GM12891 (cell line): ENCODE results near the gene PDS5B.

ENCODE experiments used
- POLR2A ChIP-seq: IDR thresholded peaks from 2 replicates; pipeline ENCODE4 v1.6.1; 2011; ENCODE audit warnings: low read depth, low read length, control low read depth
- POLR2AphosphoS5 ChIP-seq: IDR thresholded peaks from 2 replicates; pipeline ENCODE4 v1.6.1; 2011; ENCODE audit warnings: low read depth, low read length, control low read depth
- TAF1 ChIP-seq: IDR thresholded peaks from 2 replicates; pipeline ENCODE4 v1.6.1; 2011; ENCODE audit warnings: low read depth, low read length, control low read depth

- TF ChIP-seq POLR2A = no peak
- TF ChIP-seq POLR2AphosphoS5 = no peak
- TF ChIP-seq TAF1 = no peak
Measured at GRCh38 chr13:32663660-32664059, 77.4 kb downstream of the PDS5B start.
